AG10803 (cell line): ENCODE results near the gene DYNC1I1.
A peak's percentile ranks its signal among the peaks of the same experiment; 100 is the strongest.

Experiments used
- DNase-seq: peaks from one replicate; pipeline ENCODE4 v3.0.0; 2010; ENCODE audit warnings: low read depth
- H3K4me3 ChIP-seq: 2 replicates; pipeline ENCODE4 v1.5.1; 2011; ENCODE audit warnings: mild to moderate bottlenecking, low read length, control low read depth
- CTCF ChIP-seq: conservative IDR thresholded peaks from 2 replicates; pipeline ENCODE4 v1.5.1; 2011; ENCODE audit warnings: mild to moderate bottlenecking, low read length, control low read depth, inconsistent platforms

The DYNC1I1 gene

GRCh38 chr7:96080027-96080426 is 307.7 kb downstream of the DYNC1I1 start:
- no peak overlapping the region for H3K4me3 ChIP-seq
- TF ChIP-seq CTCF: no peak
- DNase-seq: no peak

DNA sequence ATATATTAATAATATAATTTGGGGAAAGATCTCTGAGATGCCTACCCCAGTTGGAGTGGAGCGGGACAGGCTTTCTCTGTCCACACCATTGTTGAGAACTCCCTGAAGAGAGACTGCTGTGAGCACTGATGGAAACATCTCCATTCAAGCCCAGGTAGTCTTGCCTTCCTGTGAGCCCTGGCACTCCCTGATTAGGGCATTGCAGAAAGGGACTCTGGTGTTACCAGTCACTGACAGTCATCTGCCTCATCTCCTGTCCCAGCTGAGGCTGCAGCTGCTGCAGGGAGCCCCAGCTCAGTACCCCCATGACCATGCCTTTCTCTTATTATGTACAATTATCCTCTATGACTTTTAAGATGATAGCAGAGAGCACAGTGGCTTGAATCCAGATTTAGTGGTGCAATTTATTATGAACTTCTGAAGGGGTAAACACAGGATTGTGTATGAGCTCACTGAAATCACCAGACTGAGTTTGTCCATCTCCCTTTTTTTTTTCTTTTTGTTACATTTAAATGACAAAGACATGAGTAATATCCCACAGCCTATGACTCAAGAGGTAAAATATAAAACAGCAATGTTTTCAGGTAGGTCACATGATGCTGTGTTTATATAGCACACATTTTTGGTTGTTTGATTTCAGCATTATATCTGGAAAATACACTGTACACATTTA is 312.7 kb downstream of the DYNC1I1 start:
- no peak overlapping the region for H3K4me3 ChIP-seq
- peak; percentile 32 for DNase-seq
- no peak for TF ChIP-seq CTCF

DNA sequence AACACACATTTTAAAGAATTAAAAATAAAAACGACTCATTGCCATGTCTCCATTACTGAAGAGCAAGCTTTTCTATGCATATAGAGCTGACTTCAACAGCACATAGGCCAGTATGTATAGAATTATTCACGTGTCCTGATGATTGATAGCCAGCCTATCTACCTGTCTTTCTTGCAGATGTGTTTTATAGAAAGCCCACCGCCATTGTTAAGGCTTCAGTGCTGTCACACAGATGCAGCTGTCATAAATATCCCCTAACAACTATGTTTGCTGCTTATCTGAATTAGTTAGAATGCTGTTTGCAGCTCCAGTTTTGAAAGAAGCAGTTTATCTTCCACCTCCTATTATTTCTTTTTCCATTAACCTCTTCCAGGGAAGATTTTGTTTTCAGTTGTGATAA is 313.6 kb downstream of the DYNC1I1 start:
- no peak for TF ChIP-seq CTCF
- H3K4me3 ChIP-seq: no peak overlapping the region
- no peak for DNase-seq

DNA sequence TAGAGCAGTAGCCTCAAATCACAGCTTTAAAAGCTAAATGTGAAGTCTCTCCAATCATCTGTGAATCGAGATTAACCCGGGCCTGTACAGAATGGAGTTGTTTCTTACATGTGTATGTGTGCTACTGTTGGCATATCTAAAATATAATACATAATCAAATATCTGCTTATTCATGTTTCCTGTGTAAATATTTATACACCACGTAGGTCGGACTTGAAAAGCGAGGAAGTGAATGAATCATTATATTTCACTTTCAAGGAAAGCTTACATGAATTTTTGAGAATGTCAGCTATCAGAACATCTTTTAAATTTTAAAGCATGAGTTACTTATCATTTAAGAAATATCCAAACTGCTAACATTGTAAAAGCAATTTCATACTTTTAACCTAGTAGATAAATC is 316.2 kb downstream of the DYNC1I1 start:
- no peak overlapping the region for H3K4me3 ChIP-seq
- no peak for DNase-seq
- TF ChIP-seq CTCF: no peak

DNA sequence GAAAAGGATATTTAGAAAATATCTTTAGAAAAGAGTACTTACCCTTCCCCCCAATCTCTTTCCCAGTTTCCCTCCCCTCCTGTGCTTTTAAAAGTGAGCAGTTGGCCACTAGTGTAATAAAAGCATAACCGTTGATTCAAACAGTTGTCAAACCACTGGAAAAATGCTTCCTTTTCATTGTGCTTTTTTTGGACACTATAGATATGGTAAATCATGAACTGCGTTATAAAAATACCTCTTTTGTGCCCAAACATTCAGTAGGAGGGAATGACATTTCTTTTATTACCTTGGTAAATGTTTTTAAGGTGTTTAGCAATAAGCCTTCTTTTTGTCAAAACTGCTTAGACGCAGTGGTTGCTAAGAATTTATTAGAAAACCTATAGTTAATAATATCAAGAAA is 317.2 kb downstream of the DYNC1I1 start:
- H3K4me3 ChIP-seq: no peak overlapping the region
- no peak for DNase-seq
- TF ChIP-seq CTCF: no peak

- no peak for TF ChIP-seq CTCF
- H3K4me3 ChIP-seq: no peak overlapping the region
- no peak for DNase-seq
Measured at GRCh38 chr7:96090756-96091155, 318.4 kb downstream of the DYNC1I1 start.

DNA sequence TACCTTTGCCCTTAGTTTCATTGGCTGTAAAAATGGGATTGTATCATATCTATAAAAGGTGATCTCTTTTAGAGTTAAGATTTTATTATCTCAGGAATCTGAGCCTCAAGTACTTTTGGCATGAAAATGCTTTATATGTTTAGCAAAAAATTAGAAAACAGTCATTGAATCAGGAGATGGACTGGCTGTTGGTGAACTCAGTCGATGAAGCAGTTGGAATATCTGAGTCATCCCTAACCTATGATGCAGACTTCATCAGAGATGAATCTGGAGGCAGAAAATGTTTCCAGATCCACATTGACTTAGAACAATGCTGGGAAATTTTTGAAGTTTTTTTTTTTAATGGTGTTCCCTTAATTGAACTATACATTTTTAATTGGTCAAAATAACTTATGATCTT is 321.1 kb downstream of the DYNC1I1 start:
- DNase-seq: peak; percentile 63
- H3K4me3 ChIP-seq: no peak overlapping the region
- TF ChIP-seq CTCF: no peak
